Activated CD4-positive, CD25-positive, alpha-beta regulatory T cell treated with anti-CD3 and anti-CD28 coated beads, Interleukin-2, amount 50 U/mL, for 72 hours (primary cell): ENCODE data around the gene SULT4A1.

Source experiments
- DNase-seq: peaks from one replicate; pipeline ENCODE4 v3.0.0; 2021

The SULT4A1 gene

GRCh38 chr22:43796567-43796966 is 65.7 kb downstream of the SULT4A1 start:
- DNase-seq = no peak

GRCh38 chr22:43795320-43795719 is 67.0 kb downstream of the SULT4A1 start:
- no peak for DNase-seq

- DNase-seq = no peak
Observed at GRCh38 chr22:43792905-43793304, 69.4 kb downstream of the SULT4A1 start.

- no peak for DNase-seq
Observed at GRCh38 chr22:43789452-43789851, 72.9 kb downstream of the SULT4A1 start.

- DNase-seq = no peak
Observed at GRCh38 chr22:43783777-43784176, 78.5 kb downstream of the SULT4A1 start.

- no peak for DNase-seq
Observed at GRCh38 chr22:43782448-43782847, 79.9 kb downstream of the SULT4A1 start.

- no peak for DNase-seq
Observed at GRCh38 chr22:43777286-43777685, 85.0 kb downstream of the SULT4A1 start.

- DNase-seq = no peak
Observed at GRCh38 chr22:43776081-43776670, 86.1 kb downstream of the SULT4A1 start.
